GM19395 (cell line): Measurements from ENCODE around the gene SDF2L1.
A peak's percentile ranks its signal among the peaks of the same experiment; 100 is the strongest.

Source experiments
- ATAC-seq: cut with Tn5 transposase; IDR thresholded peaks from one replicate; pipeline ENCODE4 v1.9.1; 2021; ENCODE audit warnings: mild to moderate bottlenecking, moderate library complexity; ENCODE audit not compliant: unreplicated experiment

The SDF2L1 gene

DNA sequence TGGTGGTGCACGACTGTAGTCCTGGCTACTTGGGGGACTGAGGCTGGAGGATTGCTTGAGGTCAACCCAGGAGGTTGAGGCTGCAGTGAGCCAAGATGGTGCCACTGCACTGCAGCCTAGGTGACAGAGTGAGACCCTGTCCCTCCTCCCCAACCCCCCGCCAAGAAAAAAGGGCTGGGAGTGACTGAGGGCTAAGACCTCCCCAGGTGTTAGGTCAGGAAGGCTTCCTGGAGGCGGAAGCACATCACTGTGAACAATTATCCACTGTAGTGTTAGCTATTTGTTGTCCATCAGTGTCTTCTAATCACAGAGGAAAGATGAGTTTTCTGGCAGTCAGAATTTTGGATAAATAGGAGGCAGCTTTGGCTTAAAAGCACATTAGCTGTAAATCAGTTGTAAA, 21.1 kb upstream of the SDF2L1 start:
- no peak for ATAC-seq

DNA sequence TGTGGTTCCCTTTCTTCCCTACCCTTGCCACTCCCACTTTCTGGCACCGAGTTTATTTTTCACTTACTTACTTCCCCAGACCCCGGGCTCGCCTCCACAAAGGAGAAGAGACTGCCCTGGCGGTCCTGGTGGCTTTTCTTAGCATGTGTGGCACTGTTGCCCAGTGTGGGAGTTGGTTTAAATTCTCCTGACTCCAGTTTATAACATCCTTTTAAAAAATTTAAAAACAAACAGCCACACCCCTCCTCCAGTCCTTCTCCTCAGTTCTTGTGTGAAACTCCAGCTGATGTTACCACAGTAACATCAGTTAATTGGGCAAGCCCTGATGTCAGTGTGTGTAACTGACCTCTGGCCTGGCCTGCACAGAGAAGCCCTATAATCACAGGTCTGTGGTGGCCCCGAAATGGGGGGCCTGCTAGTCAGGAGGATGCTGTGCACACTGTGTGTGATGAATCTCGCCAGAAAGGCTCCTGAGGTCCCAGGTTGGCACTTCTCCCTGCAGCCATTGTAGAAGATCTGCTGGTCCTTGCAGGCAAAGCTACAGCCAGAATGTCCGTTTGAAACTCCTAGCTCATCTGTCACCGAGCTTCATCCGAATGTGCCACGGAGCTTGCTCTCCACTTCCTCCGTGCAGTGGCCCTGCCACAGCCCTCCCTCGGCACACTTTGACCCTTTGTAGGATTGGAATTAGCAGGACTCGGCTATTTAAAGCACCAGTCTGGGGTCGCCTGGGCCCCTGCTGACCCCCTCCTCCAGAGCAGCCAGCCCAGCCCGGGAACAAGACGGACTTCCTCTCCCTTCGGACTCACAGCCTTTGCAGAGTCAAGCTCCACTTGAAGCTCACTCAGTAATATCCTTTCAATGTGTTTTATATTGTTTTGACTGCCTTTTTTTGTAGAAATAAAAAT, 19.8 kb upstream of the SDF2L1 start:
- no peak for ATAC-seq

DNA sequence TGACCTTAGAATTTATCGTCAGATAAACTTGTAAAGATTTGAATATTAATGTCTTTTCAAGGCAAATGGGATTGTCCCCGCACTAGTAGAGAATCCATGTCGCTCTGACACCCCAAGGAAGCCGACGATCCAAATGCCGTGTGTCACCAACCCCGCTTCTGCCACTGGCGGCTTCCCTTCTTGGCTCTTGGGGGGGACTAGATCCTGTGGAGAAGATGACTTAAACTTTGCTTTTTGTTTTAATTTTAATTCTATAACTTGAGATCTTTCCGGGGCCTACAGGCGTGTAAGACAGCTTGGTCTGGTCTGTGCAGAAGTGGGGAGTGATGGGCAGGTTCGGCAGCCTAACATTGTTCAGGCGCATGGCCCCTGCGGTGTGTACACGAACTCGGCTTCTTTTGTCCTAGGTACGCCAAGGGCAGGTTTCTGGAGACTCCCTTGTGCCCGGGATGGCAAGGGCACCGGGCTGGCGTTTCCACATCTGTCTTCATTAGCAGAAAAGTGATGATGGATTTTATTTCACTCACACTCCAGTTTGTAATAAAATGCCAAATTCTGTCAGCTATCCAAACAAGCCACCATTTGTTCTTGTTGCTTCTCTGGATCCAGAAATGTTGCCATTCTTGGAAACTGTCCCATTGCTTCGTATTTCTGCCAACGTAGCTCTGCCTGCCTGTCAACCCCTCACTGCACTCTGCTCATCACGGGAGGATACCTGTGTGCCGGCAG, 19.0 kb upstream of the SDF2L1 start:
- ATAC-seq = no peak

DNA sequence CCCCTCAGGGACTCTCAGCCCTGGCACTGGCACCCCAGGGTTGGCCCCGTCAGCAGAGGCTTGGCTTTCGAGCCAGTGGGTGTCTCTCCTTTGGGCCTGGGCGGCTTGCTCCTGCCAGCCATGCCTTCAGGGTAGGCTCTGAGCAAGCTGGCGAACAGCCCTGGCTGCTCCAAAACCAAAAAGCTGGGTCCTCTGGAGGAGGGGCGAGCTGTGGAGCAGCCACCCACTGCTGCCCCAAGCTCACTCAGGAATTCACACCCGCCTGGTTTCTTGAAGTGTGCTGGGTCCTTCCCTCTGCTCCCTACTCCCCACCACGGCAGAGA, 18.5 kb upstream of the SDF2L1 start:
- no peak for ATAC-seq

DNA sequence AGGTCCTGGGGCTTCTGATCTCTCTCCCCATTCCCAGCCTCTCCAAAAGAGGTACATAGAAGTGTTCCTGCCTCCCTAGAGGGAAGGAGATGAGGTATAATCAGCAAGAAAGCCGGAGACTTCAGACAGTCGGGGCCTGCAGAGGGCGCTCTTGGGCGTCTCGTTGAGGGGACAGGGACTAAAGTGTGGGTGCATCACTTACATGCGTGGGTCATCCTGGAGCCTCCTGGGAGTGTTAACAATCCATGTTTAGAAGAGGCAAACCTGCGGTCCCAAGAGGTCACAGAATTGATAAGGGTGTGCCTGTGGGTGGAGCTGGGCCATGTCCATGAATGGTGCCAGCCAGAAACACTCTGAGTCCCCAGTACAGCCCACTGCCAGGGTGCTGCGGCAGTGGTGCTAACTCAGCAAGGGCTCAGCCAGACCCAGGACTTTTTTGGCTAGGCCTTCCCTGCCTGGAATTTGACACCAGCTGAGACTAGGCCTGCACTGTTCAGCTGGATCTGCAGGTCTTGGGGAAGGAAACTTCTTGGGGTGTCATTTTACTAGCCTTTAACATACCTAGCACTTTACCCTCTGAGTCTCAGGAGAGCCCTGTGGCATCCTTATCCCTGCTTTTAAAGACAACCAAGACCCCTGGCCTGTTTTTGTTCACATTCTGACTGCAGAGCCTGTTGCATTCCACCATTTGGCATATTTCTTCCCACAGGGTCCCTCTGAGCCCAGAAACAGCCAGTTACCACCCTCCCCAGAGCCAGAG, 17.8 kb upstream of the SDF2L1 start:
- ATAC-seq = no peak

DNA sequence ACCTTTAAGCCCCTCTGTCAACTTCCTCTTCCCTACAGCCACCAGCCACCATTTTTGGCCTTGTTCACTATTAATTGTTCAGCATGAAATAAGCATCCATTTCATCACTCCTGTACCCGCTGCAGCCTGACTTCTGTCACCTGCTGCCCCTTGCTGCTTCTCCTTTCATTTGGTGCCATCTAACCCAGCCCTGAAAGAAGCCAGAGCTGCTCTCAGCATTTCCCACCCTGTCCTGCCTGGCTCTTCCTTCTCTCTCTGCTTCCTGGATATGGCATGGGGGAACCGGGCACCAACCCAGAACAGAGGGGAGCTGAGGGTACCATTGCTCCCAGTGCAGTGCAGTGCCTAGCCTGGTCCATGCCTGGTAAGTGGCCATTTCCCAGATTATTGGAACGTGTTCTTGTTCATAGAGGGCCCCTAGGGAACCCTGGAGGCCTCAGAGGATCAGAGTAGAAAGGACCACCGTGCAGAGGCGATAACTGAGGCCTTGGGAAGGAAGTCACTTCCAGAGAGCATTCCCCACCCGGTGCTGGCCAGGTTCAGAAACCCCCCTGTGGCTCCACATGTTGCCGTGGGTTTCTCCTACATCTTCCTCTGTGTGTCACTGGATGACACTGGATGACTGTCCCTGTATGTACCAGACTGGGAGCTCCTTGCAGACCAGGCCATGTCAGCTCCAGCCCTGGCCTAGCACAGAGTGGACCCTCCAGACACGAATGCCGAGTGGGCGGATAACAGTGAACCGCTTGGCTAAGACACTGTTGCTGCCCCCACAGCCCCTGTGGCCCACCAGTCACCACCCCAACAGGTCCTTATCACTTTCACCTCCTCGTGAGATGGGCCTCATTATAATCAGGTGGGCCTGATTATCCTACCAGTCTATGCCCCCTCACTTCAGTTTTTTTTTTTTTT, 17.0 kb upstream of the SDF2L1 start:
- ATAC-seq = no peak

DNA sequence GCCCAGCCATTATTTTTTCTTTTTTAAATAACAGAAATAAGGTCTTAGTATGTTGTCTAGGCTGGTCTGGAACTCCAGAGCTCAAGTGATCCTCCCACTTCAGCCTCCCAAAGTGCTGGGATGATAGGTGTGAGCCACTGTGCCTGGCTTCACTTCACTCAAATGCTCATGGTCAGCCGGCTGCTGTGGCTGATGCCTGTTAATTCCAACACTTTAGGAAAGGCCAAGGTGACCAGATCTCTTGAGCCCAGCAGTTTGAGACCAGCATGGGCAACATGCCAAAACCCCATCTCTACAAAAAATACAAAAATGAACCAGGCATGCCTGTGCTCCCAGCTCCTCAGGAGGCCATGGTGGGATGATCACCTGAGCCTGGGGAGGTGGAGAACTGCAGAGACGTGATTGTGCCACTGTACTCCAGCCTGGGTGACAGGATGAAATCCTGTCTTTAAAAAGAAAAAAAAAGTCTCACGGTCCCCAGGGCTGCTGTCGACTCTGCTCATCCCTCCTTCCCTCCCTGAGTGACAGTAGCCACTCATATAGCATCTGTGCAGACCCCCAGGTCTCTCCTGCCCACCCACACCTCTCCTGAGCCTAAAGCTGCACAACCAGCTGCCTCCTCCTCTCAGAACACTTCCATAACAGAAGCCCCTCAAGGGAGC, 15.9 kb upstream of the SDF2L1 start:
- ATAC-seq = no peak

DNA sequence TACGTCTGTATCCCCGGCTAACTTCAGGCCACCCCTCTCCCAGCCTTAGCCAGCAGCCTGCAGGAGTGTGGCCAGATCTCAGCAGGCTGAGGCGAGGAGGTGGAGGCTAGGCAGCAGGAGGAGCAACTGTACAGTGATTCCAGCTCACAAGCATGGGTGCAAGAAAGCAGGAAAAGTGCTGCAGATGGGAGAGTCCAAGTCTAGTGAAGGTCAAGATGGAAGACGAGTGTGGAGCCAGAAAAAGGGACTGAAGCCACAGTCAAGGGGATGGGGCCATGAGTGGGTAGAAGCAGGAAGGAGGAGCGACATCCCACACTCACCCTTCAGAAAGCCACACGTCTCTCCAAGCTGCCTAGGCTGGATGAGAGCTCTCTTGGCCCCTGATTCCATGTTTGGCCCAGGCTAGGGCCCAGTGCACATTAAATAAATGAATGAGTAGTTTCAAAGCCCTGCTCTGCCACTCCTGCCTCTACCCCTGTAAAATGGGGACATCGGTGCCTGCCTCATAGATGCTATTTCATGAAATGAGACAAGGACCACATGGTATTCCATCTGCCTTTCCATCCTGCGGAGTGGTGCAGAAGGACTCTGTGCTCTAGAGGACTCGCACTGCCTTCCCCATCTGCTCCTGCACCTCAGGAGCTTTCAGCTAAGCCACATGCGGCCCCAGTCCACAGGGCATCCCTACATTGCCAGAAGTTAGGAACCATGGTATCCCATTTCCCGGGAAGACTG, 15.2 kb upstream of the SDF2L1 start:
- no peak for ATAC-seq

DNA sequence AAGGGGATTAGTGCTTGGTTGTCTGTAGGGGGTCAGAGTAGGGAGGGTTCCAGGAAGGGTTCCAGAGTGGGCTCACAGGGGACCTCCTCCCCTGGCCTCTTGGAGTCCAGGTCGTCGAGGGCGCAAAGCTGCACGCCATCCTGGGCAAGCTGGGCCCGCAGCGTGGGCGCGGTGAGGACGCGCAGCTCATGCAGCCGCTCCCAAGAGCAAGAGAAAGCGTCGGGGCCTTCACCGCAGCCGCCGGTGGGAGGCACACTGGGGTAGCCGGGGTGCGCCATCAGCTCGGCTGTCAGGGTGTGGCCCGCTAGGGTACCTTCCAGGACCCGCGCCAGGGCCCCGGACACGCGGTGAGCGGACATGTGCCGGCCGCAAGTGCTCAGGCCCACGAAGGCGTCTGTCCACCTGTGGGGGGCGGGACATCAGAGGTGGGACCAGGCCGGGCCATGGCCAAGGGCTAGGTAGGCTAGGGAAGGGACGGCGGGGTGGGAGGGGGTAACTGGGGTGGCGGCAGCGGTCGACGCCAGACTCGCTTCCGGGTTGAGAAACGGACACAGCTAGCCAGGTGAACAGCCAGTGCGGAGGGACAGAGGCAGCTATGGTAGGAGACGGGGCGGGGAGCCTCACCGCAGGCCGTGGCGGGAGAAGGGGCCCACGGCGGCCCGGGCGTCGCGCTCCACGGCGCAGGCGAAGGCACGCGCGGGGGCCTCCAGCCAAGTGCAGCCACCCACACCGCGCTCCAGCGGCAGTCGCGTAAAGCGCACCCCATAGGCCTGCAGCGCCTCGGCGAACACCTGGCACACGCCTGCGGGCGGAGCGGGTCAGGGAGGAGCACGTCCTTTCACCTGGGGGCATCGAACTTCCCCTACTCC, 13.5 kb upstream of the SDF2L1 start:
- ATAC-seq = no peak

DNA sequence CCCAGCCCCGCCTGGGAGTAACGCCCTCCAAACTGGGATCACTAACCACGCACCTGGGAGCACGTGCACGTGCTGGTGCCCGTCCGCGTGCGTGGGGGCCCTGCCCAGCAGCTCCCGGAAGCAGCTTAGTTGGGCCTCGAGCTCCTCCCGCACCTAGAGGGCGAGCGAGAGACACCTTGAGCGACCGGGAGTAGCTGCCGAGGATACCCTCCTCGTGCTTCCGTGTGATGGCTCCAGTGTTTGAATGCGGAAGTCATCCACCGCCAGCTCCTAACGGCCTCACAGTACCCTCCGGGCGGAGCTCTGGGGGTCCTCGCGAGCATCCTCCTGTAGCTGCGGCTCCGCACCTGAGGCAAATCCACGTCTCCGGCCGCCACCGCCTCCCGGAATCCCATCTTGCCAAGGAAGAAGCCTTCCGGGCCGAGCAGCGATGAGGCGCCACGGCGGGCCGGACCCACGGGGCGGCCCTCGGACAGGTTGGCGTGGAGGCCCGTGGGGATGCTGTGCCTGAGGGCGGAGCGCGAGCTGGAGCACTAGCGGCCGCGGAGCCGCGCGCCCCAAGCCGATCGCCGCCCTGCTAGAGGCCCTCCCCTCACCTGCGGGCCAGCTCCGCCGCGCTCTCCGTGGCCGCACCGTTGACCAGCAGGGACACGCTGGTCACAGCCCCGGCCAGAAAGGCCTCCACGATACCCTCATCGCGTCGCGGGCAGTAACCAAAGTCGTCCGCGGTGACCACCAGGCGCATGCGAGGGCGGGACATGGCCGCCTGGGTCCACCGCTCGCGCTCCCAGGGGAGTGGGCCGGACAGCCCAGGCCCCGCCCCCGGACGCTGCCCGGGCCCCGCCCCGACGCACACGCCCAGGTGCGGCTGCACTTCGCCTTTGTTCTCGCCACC, 12.6 kb upstream of the SDF2L1 start, which contains the start of gene YDJC:
Gene YDJC, minus strand, starts transcription at position 768 of the 895 bp plus-strand sequence. Its CDS starts 8 bp downstream, at position 760.
- peak; percentile 83 for ATAC-seq

DNA sequence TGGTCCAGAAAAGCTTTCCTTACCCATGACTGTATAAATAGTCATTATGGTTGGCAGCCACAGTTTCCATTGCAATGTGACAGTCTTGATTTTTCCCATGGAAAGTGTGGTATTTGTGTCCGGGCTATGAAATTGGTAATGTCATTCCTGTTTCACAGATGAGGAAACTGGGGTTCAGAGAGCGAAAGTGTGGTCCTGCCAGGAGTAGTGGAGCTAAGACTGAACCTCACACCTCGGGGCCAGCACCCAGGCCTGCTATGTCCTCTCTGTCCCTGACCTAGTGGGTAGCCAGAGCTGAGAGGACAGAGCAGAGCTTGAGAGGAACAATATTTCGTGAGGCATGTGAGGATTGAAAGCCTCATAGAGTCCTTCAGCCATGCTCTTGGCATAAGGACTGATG, 11.1 kb upstream of the SDF2L1 start:
- no peak for ATAC-seq

DNA sequence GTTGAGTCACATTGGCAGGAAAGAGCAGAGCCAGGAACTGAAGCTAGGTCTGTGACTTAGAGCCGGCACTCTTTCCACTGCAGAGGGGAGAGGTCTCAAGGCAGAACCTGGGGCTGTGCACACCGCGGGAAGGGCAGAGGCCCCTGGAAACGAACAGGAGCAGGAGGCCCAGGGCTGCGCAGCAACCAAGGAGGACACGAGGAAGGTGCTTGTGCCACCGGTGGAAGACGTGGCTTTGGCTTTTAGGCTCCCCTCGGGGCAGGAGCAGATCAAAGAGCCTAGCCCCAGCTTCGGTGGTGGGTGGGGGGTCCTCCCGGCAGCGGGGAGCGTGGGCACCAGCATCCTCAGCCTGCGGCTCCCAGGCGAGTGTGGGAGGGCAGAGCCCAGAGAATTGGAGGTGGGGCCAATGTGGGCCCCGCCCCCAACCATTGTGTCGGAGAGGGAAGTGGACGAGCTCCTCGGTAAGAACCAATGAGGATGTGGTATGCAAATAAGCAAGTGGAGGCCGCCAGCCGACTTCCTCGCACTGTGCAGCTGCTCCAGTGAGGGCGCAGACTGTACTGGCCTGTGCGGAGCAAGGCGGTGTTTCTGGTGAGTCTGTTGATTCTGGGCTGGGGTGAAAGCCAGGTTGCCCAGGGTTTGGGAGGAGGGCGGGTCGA, 9.7 kb upstream of the SDF2L1 start, which contains the start of gene CCDC116:
Gene CCDC116, plus strand, starts transcription at position 524 of the 659 bp plus-strand sequence. CDS start 422 bp downstream, outside the sequence.
- ATAC-seq = no peak

DNA sequence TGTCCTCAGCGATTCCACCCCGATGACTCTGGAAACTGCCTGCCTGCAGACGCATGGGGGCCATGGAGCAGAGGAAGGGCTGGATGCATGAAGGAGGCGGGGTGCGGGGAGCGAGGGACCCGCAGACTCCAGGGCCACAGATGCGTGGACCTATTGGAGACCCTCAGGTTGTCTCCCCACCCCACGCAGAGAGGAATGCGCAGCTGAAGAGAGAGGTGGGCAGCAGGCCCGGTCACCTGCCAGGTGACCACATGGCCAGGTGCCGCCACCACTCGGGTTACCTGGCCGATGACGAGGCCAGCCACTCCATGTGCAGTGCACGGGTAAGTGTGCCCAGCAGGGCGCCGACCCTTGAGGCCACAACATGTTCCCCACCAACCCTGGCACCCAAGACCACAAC, 9.2 kb upstream of the SDF2L1 start:
- no peak for ATAC-seq

DNA sequence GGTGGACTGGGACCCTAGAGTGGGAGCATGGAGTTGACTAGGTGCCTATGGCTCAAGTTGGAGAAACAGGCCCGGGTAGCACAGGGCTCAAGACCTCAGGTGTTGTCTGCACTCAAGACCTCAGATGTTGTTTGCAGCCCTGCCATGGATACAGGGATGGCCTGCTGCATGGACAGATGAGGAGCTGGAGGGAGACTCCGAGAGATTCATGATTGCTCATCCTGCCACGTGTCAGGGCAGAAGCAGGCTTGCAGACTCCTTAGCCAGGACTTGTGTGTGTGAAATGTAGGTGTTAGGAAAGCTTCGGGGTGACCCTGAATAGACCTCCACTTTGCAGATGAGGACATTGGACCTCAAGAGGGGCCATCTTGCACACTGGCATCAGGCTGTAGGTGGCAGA, 8.6 kb upstream of the SDF2L1 start:
- ATAC-seq = no peak

DNA sequence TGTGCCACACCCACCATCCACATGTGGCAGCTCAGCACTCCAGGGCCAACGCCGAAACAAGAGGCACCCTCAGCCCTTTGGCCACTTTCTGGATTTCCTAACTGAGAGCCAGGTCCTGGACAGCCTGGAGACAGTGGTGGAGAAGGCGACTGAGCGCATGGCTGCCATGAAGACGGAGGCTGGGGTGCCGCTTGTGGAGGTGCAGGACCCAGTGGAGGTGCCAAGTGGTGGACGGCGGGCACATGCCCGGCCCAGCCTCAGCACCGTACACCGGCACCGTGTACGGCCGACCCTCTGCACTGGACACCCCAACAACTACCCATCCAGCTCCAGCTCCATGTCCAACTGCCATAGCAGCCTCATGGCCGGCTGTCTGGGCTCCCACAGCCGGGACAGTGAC, 8.0 kb upstream of the SDF2L1 start:
- ATAC-seq = no peak

DNA sequence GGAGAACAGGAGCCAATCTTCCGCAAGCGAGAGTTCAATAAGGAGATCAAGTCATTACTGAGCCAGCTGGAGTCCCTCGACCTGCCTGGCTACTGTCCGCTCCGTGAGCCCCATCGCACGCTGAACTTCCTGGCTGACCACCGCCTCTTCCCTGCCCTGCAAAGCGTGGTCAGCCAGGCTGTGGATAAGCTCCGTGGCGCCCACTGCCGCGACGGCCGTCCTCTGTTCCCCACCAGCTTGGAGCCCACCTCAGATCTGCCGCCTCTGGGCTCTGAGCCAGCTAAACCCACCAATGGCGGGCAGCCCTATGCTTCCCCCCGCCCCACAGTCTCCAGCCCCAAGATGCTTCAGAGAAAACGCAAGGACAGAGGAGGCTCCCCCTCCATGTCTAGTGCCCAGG, 7.3 kb upstream of the SDF2L1 start:
- ATAC-seq = no peak
